A549 (cell line): Measurements from ENCODE around the gene RNF112. TPM values are rescaled to one million over a fixed set of nuclear protein-coding genes. Genes with fewer than 3 reads are reported as not detected.
"Not testable (repeated sequence)": the region's sequence is repeated elsewhere in the genome, so short reads cannot be mapped to it uniquely, and the experiment has no call there.

Experiments
- ATAC-seq, 2 experiments: fragments of 200-7000 bp in 1 of 2; fragments of >200 bp in 1 of 2; cut with Nextera tagmentation in 1 of 2; cut with Tn5 transposase in 1 of 2; 3 replicates each; pipeline versions ENCODE4 v1.8.0 to v1.9.1; 2018 to 2020; ENCODE audit warnings: mild to moderate bottlenecking in 1 of 2, moderate library complexity in 1 of 2
- CTCF ChIA-PET: fragments of 300-600 bp; sonication (Branson Sonifier 250); formaldehyde crosslinking; extraction: SDS; loops from one replicate; lab custom pipeline; 2021; ENCODE audit warnings: antibody characterized with exemption, inconsistent platforms; lab: Yijun Ruan, JAX
- POLR2A ChIA-PET: fragments of 350-600 bp; formaldehyde crosslinking; extraction: SDS; loops from one replicate; lab custom pipeline; 2021; ENCODE audit warnings: antibody characterized with exemption, inconsistent platforms; lab: Yijun Ruan, JAX
- DNase-seq, 2 experiments: peaks; one replicate each; pipeline versions ENCODE4 v3.0.0 to v3.0.0-alpha.2; 2011 to 2016; ENCODE audit warnings: low read depth in 1 of 2, low spot score in 1 of 2
- FAIRE-seq: peaks from 2 replicates; lab custom pipeline; 2011; peaks lifted over from hg19 to GRCh38; lab: Jason Lieb, UNC
- H3K27ac ChIP-seq, 2 experiments: fragments of >200 bp; sonication (Bioruptor Twin); formaldehyde crosslinking; 3 replicates each; pipeline ENCODE4 v1.5.1; 2016 to 2017
- H3K4me1 ChIP-seq: fragments of >200 bp; sonication (Bioruptor Twin); formaldehyde crosslinking; 3 replicates; pipeline ENCODE4 v1.6.1; 2016
- H3K4me2 ChIP-seq: fragments of >200 bp; sonication (Bioruptor Twin); formaldehyde crosslinking; 3 replicates; pipeline ENCODE4 v1.6.1; 2016
- H3K4me3 ChIP-seq: fragments of >200 bp; sonication (Bioruptor Twin); formaldehyde crosslinking; 3 replicates; pipeline ENCODE4 v1.5.1; 2016
- H3K9me3 ChIP-seq: fragments of >200 bp; sonication (Bioruptor Twin); formaldehyde crosslinking; 3 replicates; pipeline ENCODE4 v1.6.1; 2016
- CBX2 ChIP-seq: fragments of 200-600 bp; sonication (generic); IDR thresholded peaks from 2 replicates; pipeline ENCODE4 v1.6.1; 2016; ENCODE audit warnings: low read depth, mild to moderate bottlenecking, borderline replicate concordance
- CEBPB ChIP-seq, 2 experiments: fragments of >200 bp in 1 of 2; sonication (Bioruptor Twin) in 1 of 2; formaldehyde crosslinking in 1 of 2; IDR thresholded peaks; 2 replicates each; pipeline ENCODE4 v1.6.1; 2012 to 2016
- EHMT2 ChIP-seq: fragments of 200-600 bp; sonication (generic); IDR thresholded peaks from 2 replicates; pipeline ENCODE4 v1.6.1; 2016; ENCODE audit warnings: antibody characterized with exemption, low read depth, mild to moderate bottlenecking, moderate library complexity
- EP300 ChIP-seq, 2 experiments: fragments of >200 bp; sonication (Bioruptor Twin); formaldehyde crosslinking; IDR thresholded peaks; 2 replicates in 1 of 2; 3 replicates in 1 of 2; pipeline ENCODE4 v1.6.1; 2016 to 2017
- FOXS1 ChIP-seq: fragments of 250-450 bp; sonication (Bioruptor Pico); IDR thresholded peaks from 2 replicates; pipeline ENCODE4 v1.5.0; 2020; ENCODE audit warnings: mild to moderate bottlenecking, moderate library complexity
- HDAC2 ChIP-seq: fragments of 200-600 bp; sonication (generic); IDR thresholded peaks from 2 replicates; pipeline ENCODE4 v1.6.1; 2016
- HEYL ChIP-seq: fragments of 250-450 bp; sonication (Bioruptor Pico); IDR thresholded peaks from 2 replicates; pipeline ENCODE4 v1.8.0; 2021; ENCODE audit warnings: mild to moderate bottlenecking, moderate library complexity
- HOXA7 ChIP-seq: fragments of 250-450 bp; sonication (Bioruptor Pico); IDR thresholded peaks from 2 replicates; pipeline ENCODE4 v1.5.0; 2020; ENCODE audit warnings: mild to moderate bottlenecking, moderate library complexity
- HOXB13 ChIP-seq: fragments of 250-450 bp; sonication (Bioruptor Pico); IDR thresholded peaks from 2 replicates; pipeline ENCODE4 v1.5.0; 2020; ENCODE audit warnings: low read depth, mild to moderate bottlenecking, moderate library complexity
- HOXB5 ChIP-seq: fragments of 250-450 bp; sonication (Bioruptor Pico); IDR thresholded peaks from 2 replicates; pipeline ENCODE4 v1.5.0; 2020; ENCODE audit warnings: mild to moderate bottlenecking, moderate library complexity
- JUN ChIP-seq, 2 experiments: fragments of >200 bp; sonication (Bioruptor Twin); formaldehyde crosslinking; IDR thresholded peaks; 2 replicates in 1 of 2; 3 replicates in 1 of 2; pipeline ENCODE4 v1.6.1; 2016 to 2017
- JUNB ChIP-seq: fragments of >200 bp; sonication (Bioruptor Twin); formaldehyde crosslinking; IDR thresholded peaks from 2 replicates; pipeline ENCODE4 v1.6.1; 2016
- MAFK ChIP-seq: fragments of 450-650 bp; IDR thresholded peaks from 2 replicates; pipeline ENCODE4 v1.6.1; 2014; ENCODE audit not compliant: partially characterized antibody
- MYC ChIP-seq: IDR thresholded peaks from 2 replicates; pipeline ENCODE4 v1.6.1; 2012; ENCODE audit warnings: mild to moderate bottlenecking, inconsistent platforms, low read length, improper control_type of control experiment, borderline replicate concordance
- NPAS2 ChIP-seq: fragments of 250-450 bp; sonication (Bioruptor Pico); IDR thresholded peaks from 2 replicates; pipeline ENCODE4 v1.8.0; 2022; ENCODE audit warnings: mild to moderate bottlenecking, moderate library complexity, borderline replicate concordance
- POLR2A ChIP-seq: IDR thresholded peaks from 2 replicates; pipeline ENCODE4 v1.6.1; 2012; ENCODE audit warnings: mild to moderate bottlenecking, low read length
- POLR2AphosphoS2 ChIP-seq: conservative IDR thresholded peaks from 2 replicates; pipeline ENCODE4 v1.6.1; 2012; ENCODE audit warnings: low read length, improper control_type of control experiment, inconsistent platforms
- RARB ChIP-seq: fragments of 250-450 bp; sonication (Bioruptor Pico); IDR thresholded peaks from 2 replicates; pipeline ENCODE4 v1.8.0; 2021; ENCODE audit warnings: mild to moderate bottlenecking, moderate library complexity
- REST ChIP-seq: fragments of 200-600 bp; sonication (generic); IDR thresholded peaks from 2 replicates; pipeline ENCODE4 v1.6.1; 2016; ENCODE audit warnings: antibody characterized with exemption, mild to moderate bottlenecking, moderate library complexity
- RFX5 ChIP-seq: fragments of 450-650 bp; IDR thresholded peaks from 2 replicates; pipeline ENCODE4 v1.7.1; 2014; ENCODE audit warnings: antibody characterized with exemption, mild to moderate bottlenecking, moderate library complexity
- RNF2 ChIP-seq: fragments of 200-600 bp; sonication (generic); IDR thresholded peaks from 2 replicates; pipeline ENCODE4 v1.6.1; 2016; ENCODE audit warnings: low read depth, mild to moderate bottlenecking, antibody characterized with exemption, moderate library complexity, borderline replicate concordance
- TP53 ChIP-seq: fragments of 250-450 bp; sonication (Bioruptor Pico); IDR thresholded peaks from 2 replicates; pipeline ENCODE4 v1.5.0; 2021; ENCODE audit warnings: mild to moderate bottlenecking, moderate library complexity
- ZC3H11A ChIP-seq: fragments of 450-650 bp; IDR thresholded peaks from 2 replicates; pipeline ENCODE4 v1.6.1; 2014; ENCODE audit warnings: antibody characterized with exemption, mild to moderate bottlenecking
- ZNF302 ChIP-seq: fragments of 250-450 bp; sonication (Bioruptor Pico); IDR thresholded peaks from 2 replicates; pipeline ENCODE4 v1.9.0; 2021; ENCODE audit warnings: inconsistent platforms, mild to moderate bottlenecking, moderate library complexity
- ZSCAN20 ChIP-seq: fragments of 250-450 bp; sonication (Bioruptor Pico); IDR thresholded peaks from 2 replicates; pipeline ENCODE4 v1.8.0; 2022; ENCODE audit warnings: mild to moderate bottlenecking, moderate library complexity
- WGBS: methylation state at CpG from one replicate; pipeline ENCODE4 v1.1.6; 2017; ENCODE audit errors: missing lambda C conversion rate; 5-methylcytosine and 5-hydroxymethylcytosine counted together
- polyA plus RNA-seq, 4 experiments: library from polyadenylated mRNA; depleted of rRNA in 3 of 4; stranded (reverse); fragments of >200 nt; fragmentation: RNase III in 1 of 4; extraction: RNeasy Plus Mini Kit Qiagen cat#74134 plus additional on column Dnase treatment in 1 of 4; gene quantifications; 2 replicates in 3 of 4; 3 replicates in 1 of 4; pipeline ENCODE4 v1.2.3, GENCODE V29; 2011 to 2017

Gene RNF112
- polyA plus RNA-seq, 2 of the 4 experiments (the other 2 are of a cell fraction): 0.27 to 1.4 TPM

- no peak for ATAC-seq
- DNase-seq: no peak
- ChIA-PET POLR2A (interaction anchor here (1.2 kb wide), 1 partner anchor 78 kb away, joined by 3 read pairs; the partner anchor contains the start of gene MAPK7), CTCF (interaction anchor here (0.6 to 9.4 kb wide), 7 partner anchors 9 to 306 kb away, joined by 3 to 88 read pairs (median 10); partner anchors contain the start of gene B9D1)
- H3K4me1 ChIP-seq: no peaks in the 10 kb centered on the region
- H3K9me3 ChIP-seq: no peaks in the 10 kb centered on the region
- WGBS: 87% methylated on average over 6 of the region's 6 CpGs
- H3K27ac ChIP-seq: no peak overlapping the region
- no peak overlapping the region for H3K4me2 ChIP-seq
- H3K4me3 ChIP-seq: no peak overlapping the region
- FAIRE-seq: no peak
- TF ChIP-seq NPAS2: no peak
- no peak for TF ChIP-seq HOXB13 (CRISPR knock-in tag)
- no peak for TF ChIP-seq HOXB5 (CRISPR knock-in tag)
- no peak for TF ChIP-seq EHMT2
- TF ChIP-seq, all 56 proteins: peak for 0
Observed at GRCh38 chr17:19456016-19456927, 45.2 kb downstream of the RNF112 start.

GRCh38 chr17:19457046-19457445, 46.0 kb downstream of the RNF112 start:
- ChIA-PET POLR2A (interaction anchor here (1.2 kb wide), 1 partner anchor 79 kb away, joined by 3 read pairs; the partner anchor contains the start of gene MAPK7), CTCF (interaction anchor here (1.5 to 9.4 kb wide), 5 partner anchors 10 to 305 kb away, joined by 8 to 88 read pairs (median 12); partner anchors contain the start of gene B9D1)
- ATAC-seq: no peak
- no peaks in the 10 kb centered on the region for H3K9me3 ChIP-seq
- H3K27ac ChIP-seq: no peak overlapping the region
- H3K4me3 ChIP-seq: no peak overlapping the region
- no peaks in the 10 kb centered on the region for H3K4me1 ChIP-seq
- FAIRE-seq: no peak
- 74% methylated on average over 3 of the region's 3 CpGs for WGBS
- H3K4me2 ChIP-seq: no peak overlapping the region
- DNase-seq: no peak
- no peak for TF ChIP-seq CEBPB (IDR thresholded peaks at IDR 0.05)
- no peak for TF ChIP-seq HOXB5 (CRISPR knock-in tag)
- TF ChIP-seq POLR2A: no peak
- no peak for TF ChIP-seq REST
- TF ChIP-seq MAFK: no peak
- no peak for TF ChIP-seq RFX5
- TF ChIP-seq RARB (CRISPR knock-in tag): no peak
- no peak for TF ChIP-seq EP300 (IDR thresholded peaks at IDR 0.05)
- TF ChIP-seq RNF2: no peak
- TF ChIP-seq FOXS1 (CRISPR knock-in tag): no peak
- TF ChIP-seq ZNF302 (CRISPR knock-in tag): no peak
- no peak for TF ChIP-seq HDAC2

GRCh38 chr17:19457830-19458271, 46.8 kb downstream of the RNF112 start:
- DNase-seq: no peak
- FAIRE-seq: no peak
- Histone ChIP-seq H3K27ac (no peak overlapping the region), H3K4me3 (no peak overlapping the region)
- 89% methylated on average over 5 of the region's 5 CpGs for WGBS
- TF ChIP-seq MAFK (no peak), HEYL (CRISPR knock-in tag) (no peak), MYC (no peak), HOXA7 (no peak), JUNB (no peak), TP53 (CRISPR knock-in tag) (no peak), ZSCAN20 (CRISPR knock-in tag) (no peak), JUN (IDR thresholded peaks at IDR 0.05) (no peak), ZC3H11A (no peak), CEBPB (IDR thresholded peaks at IDR 0.05) (no peak), POLR2AphosphoS2 (no peak), CBX2 (no peak), FOXS1 (CRISPR knock-in tag) (no peak)
- TF ChIP-seq, all 56 proteins: peak for 0
- ChIA-PET CTCF (interaction anchor here (0.7 to 9.4 kb wide), 5 partner anchors 11 to 309 kb away, joined by 3 to 88 read pairs (median 8); partner anchors contain the start of gene B9D1), POLR2A (interaction anchor here (1.2 kb wide), 1 partner anchor 80 kb away, joined by 3 read pairs; the partner anchor contains the start of gene MAPK7)
- Histone ChIP-seq H3K4me1 (no peaks in the 10 kb centered on the region), H3K9me3 (no peaks in the 10 kb centered on the region), H3K4me2 (no peak overlapping the region)
- no peak for ATAC-seq

GRCh38 chr17:19458481-19458880, 47.4 kb downstream of the RNF112 start:
- ATAC-seq, POLR2A ChIA-PET, H3K4me3 ChIP-seq, H3K4me2 ChIP-seq, H3K4me1 ChIP-seq, FAIRE-seq, H3K27ac ChIP-seq, H3K9me3 ChIP-seq, DNase-seq: not testable (repeated sequence)
- 84% methylated on average over 6 of the region's 6 CpGs for WGBS
- CTCF ChIA-PET: interaction anchor here (0.9 to 9.4 kb wide), 4 partner anchors 11 to 308 kb away, joined by 3 to 88 read pairs (median 8); partner anchors contain the start of gene B9D1
